Measurements from ENCODE around the gene MTCH2. TPM values are rescaled to one million over a fixed set of nuclear protein-coding genes. Genes with fewer than 3 reads are reported as not detected.
A peak's percentile ranks its signal among the peaks of the same experiment; 100 is the strongest.

Gene MTCH2
- total RNA-seq, 6 experiments from 2014 or later, result 132 to 163 (median 143) TPM

DNA sequence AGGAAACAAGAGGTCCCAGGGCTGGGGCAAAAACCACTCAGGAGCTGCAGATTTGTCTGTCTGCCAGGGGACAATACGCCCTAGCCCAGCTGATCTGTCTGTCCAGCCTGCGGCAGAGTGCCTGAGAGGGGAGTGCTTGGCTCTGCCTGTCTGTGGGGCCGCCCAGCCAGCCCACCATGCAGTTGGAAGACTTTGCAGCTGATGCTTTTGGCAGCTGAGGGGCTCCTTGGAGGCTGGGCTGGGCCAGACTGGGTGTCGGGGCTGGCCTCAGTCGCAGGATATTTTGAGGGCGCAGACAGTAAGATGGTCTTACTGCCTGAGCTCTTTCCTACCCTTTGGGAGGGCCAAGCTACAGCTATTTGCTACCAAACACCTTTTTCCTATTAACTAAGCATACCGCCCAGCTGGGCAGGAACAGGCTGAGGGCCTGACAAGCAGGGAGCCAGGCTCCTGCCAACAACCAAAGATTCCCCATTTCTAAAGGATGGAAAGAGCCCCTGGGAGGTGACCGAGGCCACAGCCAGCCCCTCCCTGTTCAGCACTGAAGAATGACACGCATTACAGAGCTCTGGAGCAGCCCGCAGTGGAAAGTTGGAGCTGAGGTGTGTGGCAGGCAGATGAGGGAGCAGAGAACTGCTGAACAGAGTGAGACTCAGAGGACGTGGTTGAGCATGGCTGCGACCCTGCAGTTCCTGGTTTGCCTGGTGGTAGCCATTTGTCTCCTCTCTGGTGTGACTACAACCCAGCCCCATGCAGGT is 56.1 kb downstream of the MTCH2 start, which contains the start of gene FAM180B:
TSS of gene FAM180B (plus strand) at position 581 of the 758 bp plus-strand sequence. CDS start at position 672, 91 bp downstream.
- H3K27ac Mint-ChIP-seq, result no peak within 1 kb of the TSS; the same call in 1 of the 2 replicates
- DNase-seq, result no peak
- no peaks in the 10 kb centered on the region for H3K4me1 Mint-ChIP-seq (ENCODE audit: low read depth)
- peaks cover 16% of the 10 kb centered on the region for H3K36me3 Mint-ChIP-seq (ENCODE audit: low read depth)
- H3K9me3 Mint-ChIP-seq, result no peaks in the 10 kb centered on the region
- H3K27me3 Mint-ChIP-seq (ENCODE audit: insufficient read depth), result peaks cover 2% of the 10 kb centered on the region; the same call in 1 of the 2 replicates
- TF ChIP-seq, protein P1, sequence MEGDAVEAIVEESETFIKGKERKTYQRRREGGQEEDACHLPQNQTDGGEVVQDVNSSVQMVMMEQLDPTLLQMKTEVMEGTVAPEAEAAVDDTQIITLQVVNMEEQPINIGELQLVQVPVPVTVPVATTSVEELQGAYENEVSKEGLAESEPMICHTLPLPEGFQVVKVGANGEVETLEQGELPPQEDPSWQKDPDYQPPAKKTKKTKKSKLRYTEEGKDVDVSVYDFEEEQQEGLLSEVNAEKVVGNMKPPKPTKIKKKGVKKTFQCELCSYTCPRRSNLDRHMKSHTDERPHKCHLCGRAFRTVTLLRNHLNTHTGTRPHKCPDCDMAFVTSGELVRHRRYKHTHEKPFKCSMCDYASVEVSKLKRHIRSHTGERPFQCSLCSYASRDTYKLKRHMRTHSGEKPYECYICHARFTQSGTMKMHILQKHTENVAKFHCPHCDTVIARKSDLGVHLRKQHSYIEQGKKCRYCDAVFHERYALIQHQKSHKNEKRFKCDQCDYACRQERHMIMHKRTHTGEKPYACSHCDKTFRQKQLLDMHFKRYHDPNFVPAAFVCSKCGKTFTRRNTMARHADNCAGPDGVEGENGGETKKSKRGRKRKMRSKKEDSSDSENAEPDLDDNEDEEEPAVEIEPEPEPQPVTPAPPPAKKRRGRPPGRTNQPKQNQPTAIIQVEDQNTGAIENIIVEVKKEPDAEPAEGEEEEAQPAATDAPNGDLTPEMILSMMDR (IDR thresholded peaks at IDR 0.05), result no peak
- no peak within 1 kb of the TSS for H3K4me3 Mint-ChIP-seq

DNA sequence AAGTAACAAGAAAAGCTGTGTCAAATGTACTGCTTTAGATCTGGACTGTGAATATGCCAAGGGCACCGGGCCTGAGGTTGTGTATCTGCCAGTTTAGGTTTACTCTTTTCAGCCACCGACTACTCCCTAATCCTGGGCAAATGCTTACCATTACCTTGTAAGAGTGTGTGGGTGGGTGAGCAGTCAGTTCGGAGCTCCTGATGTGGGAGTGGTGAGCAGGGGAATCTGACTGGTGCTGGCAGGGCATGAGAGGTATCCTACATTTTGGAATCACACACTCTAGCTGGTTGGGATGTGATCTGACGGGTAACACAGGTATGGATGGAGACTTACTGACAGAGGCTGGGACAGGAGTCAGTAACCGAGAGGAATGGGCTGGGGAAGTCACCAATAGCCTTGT is 58.5 kb downstream of the MTCH2 start:
- Mint-ChIP-seq H3K4me1 (ENCODE audit: low read depth) (peaks cover 15% of the 10 kb centered on the region), H3K4me3 (no peak overlapping the region), H3K9me3 (no peaks in the 10 kb centered on the region), H3K36me3 (ENCODE audit: low read depth) (peaks cover 23% of the 10 kb centered on the region), H3K27me3 (ENCODE audit: insufficient read depth) (peaks cover 2% of the 10 kb centered on the region; the same call in 1 of the 2 replicates), H3K27ac (peak overlapping the region; percentile 22; the same call in 1 of the 2 replicates)
- TF ChIP-seq, protein P1 (IDR thresholded peaks at IDR 0.05), result no peak
- no peak for DNase-seq

DNA sequence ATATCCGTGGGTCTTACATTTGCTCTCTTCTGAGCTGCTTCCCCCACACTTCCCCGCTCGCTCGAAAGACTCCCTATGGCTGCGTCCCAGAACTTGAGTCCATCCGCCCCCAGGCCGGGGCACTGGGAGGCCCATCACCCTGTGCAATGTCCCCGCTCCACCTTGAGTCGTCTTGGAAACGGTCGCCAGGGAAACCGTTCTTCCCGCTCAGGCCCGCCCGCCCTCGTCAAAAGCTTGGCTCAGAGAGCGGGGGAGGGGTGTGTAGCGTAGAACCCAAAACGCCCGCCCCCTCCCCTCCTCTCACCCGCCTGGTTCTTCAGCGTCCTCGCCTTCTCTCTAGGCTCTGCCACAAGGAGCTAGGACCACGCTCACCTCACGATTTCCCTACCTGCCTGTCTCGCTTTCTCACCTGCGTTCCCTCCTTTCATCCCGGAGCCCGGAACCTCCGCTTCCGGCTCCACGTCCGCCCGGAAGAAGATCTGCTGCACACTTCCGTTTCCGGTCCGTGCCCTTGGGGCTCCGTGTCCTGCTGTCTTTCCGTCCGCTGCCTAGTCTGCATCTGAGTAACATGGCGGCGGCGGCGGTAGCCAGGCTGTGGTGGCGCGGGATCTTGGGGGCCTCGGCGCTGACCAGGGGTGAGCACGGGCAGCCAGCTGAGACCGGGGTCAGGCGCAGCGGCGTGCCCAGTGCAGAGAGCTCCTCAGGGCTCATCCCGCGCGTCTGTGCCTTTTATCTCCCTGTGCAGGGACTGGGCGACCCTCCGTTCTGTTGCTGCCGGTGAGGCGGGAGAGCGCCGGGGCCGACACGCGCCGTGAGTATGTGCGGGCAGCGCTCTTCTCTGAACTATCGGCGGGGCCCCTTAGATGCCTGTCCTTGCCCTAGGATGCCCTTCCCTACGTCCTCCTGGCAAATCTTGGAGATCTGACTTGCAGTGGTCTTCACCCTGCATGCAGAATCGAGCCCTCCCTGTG is 63.5 kb downstream of the MTCH2 start, which contains the start of the genes KBTBD4 and NDUFS3:
TSS of gene KBTBD4 (minus strand) at position 447 of the 971 bp plus-strand sequence. CDS start at position 428, 19 bp downstream.
TSS of gene NDUFS3 (plus strand) at position 551 of the 971 bp plus-strand sequence. CDS start at position 569, 18 bp downstream.
- DNase-seq, result peak; percentile 78
- H3K27ac Mint-ChIP-seq, result peak within 1 kb of the TSS; percentile 96
- TF ChIP-seq, protein P1 (IDR thresholded peaks at IDR 0.05), result no peak
- no peaks in the 10 kb centered on the region for H3K27me3 Mint-ChIP-seq (ENCODE audit: insufficient read depth)
- H3K36me3 Mint-ChIP-seq (ENCODE audit: low read depth), result peaks cover 18% of the 10 kb centered on the region
- no peaks in the 10 kb centered on the region for H3K9me3 Mint-ChIP-seq
- peak within 1 kb of the TSS; percentile 99 for H3K4me3 Mint-ChIP-seq
- peaks cover 33% of the 10 kb centered on the region for H3K4me1 Mint-ChIP-seq (ENCODE audit: low read depth)

DNA sequence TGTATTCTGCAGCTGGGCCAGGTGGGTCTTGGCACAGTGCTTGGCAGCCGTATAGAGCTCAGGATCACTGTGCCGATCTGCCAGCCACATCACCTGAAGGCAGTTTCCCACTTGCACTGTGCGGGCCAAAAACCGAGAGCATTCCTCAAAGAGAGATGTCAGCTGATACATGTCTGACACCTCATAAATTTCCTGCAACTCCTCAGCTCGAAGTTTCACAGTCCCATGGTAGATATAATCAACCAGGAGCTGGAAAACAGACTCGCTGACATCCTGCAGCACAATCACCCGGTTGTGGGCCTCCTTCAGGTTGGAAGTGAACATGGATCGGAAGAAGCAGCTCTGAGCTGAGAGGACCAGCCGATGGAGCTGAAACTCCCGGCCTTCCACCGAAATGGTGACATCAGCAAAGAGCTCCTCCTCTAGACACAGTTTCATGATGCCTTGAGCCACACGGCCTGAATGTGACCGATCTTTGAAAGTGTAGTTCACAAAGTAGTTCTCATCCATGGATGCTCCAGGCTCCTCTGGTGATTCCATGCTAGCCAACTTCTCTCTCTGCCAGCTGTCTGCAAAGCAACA is 64.8 kb downstream of the MTCH2 start:
- peaks cover 18% of the 10 kb centered on the region for H3K36me3 Mint-ChIP-seq (ENCODE audit: low read depth)
- no peaks in the 10 kb centered on the region for H3K27me3 Mint-ChIP-seq (ENCODE audit: insufficient read depth)
- TF ChIP-seq, protein P1 (IDR thresholded peaks at IDR 0.05), result no peak
- peak overlapping the region; percentile 96 for H3K27ac Mint-ChIP-seq
- peak overlapping the region; percentile 99 for H3K4me3 Mint-ChIP-seq
- peaks cover 44% of the 10 kb centered on the region for H3K4me1 Mint-ChIP-seq (ENCODE audit: low read depth)
- no peaks in the 10 kb centered on the region for H3K9me3 Mint-ChIP-seq
- peak; percentile 33 for DNase-seq

DNA sequence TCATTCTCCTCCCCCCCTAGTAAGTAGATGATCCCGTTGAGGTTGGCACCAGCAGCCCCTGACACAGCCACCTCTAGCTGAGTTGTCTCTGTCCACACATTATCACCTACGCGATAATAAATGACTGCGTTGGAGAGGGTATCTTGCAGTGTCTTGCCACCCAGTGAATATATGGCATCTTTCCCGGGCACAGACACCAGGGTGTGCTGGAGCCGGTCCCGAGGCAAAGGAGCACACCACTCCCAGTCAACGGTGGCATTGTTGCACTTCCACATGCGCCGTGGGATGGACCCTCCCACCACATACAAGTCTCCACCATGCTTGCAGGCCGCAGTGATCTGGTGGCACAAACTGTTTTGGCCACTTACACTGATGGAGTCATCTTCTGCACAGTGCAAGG is 69.0 kb downstream of the MTCH2 start:
- no peak for DNase-seq
- Mint-ChIP-seq H3K4me1 (ENCODE audit: low read depth) (peaks cover 49% of the 10 kb centered on the region), H3K9me3 (no peaks in the 10 kb centered on the region), H3K36me3 (ENCODE audit: low read depth) (peaks cover 12% of the 10 kb centered on the region; the same call in 1 of the 2 replicates), H3K27ac (no peak overlapping the region), H3K4me3 (no peak overlapping the region), H3K27me3 (ENCODE audit: insufficient read depth) (no peaks in the 10 kb centered on the region)
- TF ChIP-seq, protein P1 (IDR thresholded peaks at IDR 0.05), result no peak
